Ishikawa (cell line): Measurements from ENCODE around the gene IGF2BP3.
A peak's percentile ranks its signal among the peaks of the same experiment; 100 is the strongest.

Experiments used
- CEBPB ChIP-seq: IDR thresholded peaks from 2 replicates; pipeline ENCODE4 v1.6.1; 2012
- CREB1 ChIP-seq: IDR thresholded peaks from 2 replicates; pipeline ENCODE4 v1.6.1; 2012; ENCODE audit warnings: low read depth
- EGR1 ChIP-seq: IDR thresholded peaks from 2 replicates; pipeline ENCODE4 v1.6.1; 2012
- EP300 ChIP-seq: IDR thresholded peaks from 2 replicates; pipeline ENCODE4 v1.6.1; 2012; ENCODE audit warnings: borderline replicate concordance
- FOXM1 ChIP-seq: IDR thresholded peaks from 2 replicates; pipeline ENCODE4 v1.6.1; 2012; ENCODE audit warnings: low read depth, borderline replicate concordance
- MAX ChIP-seq: IDR thresholded peaks from 2 replicates; pipeline ENCODE4 v1.6.1; 2012
- NFIC ChIP-seq: IDR thresholded peaks from 2 replicates; pipeline ENCODE4 v1.6.1; 2012
- RAD21 ChIP-seq: IDR thresholded peaks from 2 replicates; pipeline ENCODE4 v1.6.1; 2012; ENCODE audit warnings: low read depth
- REST ChIP-seq: IDR thresholded peaks from 2 replicates; pipeline ENCODE4 v1.6.1; 2012; ENCODE audit warnings: low read depth, mild to moderate bottlenecking
- TAF1 ChIP-seq: IDR thresholded peaks from 2 replicates; pipeline ENCODE4 v1.6.1; 2012; ENCODE audit warnings: low read depth, mild to moderate bottlenecking
- TCF12 ChIP-seq: IDR thresholded peaks from 2 replicates; pipeline ENCODE4 v1.6.1; 2012; ENCODE audit warnings: low read depth
- TEAD4 ChIP-seq: IDR thresholded peaks from 2 replicates; pipeline ENCODE4 v1.6.1; 2012
- USF1 ChIP-seq: IDR thresholded peaks from 2 replicates; pipeline ENCODE4 v1.6.1; 2012
- YY1 ChIP-seq: IDR thresholded peaks from 2 replicates; pipeline ENCODE4 v1.6.1; 2012; ENCODE audit warnings: low read depth
- ZBTB7A ChIP-seq: IDR thresholded peaks from 2 replicates; pipeline ENCODE4 v1.6.1; 2012; ENCODE audit warnings: low read depth

The IGF2BP3 gene

GRCh38 chr7:23434147-23434917 is 36.0 kb downstream of the IGF2BP3 start:
- TF ChIP-seq MAX (no peak), TCF12 (no peak), EP300 (no peak), YY1 (no peak), CEBPB (no peak), NFIC (no peak), REST (no peak), ZBTB7A (no peak), TEAD4 (no peak), RAD21 (no peak), CREB1 (no peak), EGR1 (no peak), FOXM1 (no peak), TAF1 (no peak), USF1 (no peak)

- peak; percentile 37; the same call in 1 of the 2 replicates for TF ChIP-seq TEAD4
- TF ChIP-seq EP300 = no peak
- TF ChIP-seq YY1 = no peak
- TF ChIP-seq EGR1 = no peak
These were observed 38.5 kb downstream of the IGF2BP3 start for GRCh38 chr7:23431702-23432199.

GRCh38 chr7:23430893-23431259 is 39.4 kb downstream of the IGF2BP3 start:
- TF ChIP-seq REST (no peak), CREB1 (no peak), NFIC (no peak), EGR1 (no peak), TEAD4 (no peak), YY1 (no peak)

- TF ChIP-seq MAX (no peak), CREB1 (no peak), EGR1 (no peak), ZBTB7A (no peak), USF1 (no peak), REST (no peak), TEAD4 (no peak), TAF1 (no peak), FOXM1 (no peak), EP300 (no peak), TCF12 (no peak), NFIC (no peak)
These were observed 43.4 kb downstream of the IGF2BP3 start for GRCh38 chr7:23426876-23427275.

GRCh38 chr7:23422909-23423308 is 47.4 kb downstream of the IGF2BP3 start:
- TF ChIP-seq RAD21 = no peak
- TF ChIP-seq ZBTB7A = no peak
- TF ChIP-seq YY1 = no peak
- TF ChIP-seq MAX = no peak
- no peak for TF ChIP-seq USF1
- TF ChIP-seq EP300 = no peak
- TF ChIP-seq CREB1 = no peak
